ENCODE results near the gene NADK2.

NADK2 gene

DNA sequence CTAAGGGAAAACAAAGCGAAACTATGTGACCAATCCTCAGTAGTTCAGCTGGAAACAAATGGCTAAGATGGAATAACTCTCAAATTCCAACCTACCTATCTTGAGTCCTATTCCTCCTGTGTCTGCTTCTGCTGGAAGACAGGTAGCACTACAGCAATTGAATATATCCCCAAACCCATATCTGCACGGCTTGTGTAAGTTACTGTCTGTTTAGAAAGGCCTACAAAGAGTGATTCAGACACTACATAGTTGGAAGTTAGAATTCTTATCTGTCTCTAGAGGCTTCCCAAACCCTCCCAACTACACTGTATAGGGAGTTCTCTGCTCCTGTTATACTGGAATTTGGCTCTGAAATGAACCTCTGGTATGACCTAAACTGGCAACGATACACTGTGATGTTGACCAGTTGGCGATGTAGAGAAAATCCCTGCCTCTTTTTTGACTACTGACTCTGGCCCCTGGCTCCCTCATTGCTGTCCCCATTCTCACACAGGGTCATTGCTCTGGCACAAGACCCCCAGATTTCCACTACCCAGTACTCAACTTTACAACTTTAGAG is 22.6 kb upstream of the NADK2 start:
- no peak for DNase-seq
- Histone ChIP-seq H3K4me3 (ENCODE audit: control insufficient read depth in 1 of 7, extremely low read depth in 1 of 7, insufficient read depth in 4 of 7, low read depth in 2 of 7, low read length in 6 of 7) (no peak overlapping the region), H3K36me3 (ENCODE audit: control insufficient read depth in 4 of 4, insufficient read depth in 4 of 4, low read length in 3 of 4) (no peaks in the 10 kb centered on the region), H3K9me3 (ENCODE audit: control extremely low read depth in 1 of 5, control insufficient read depth in 4 of 5, insufficient read depth in 2 of 5, low read depth in 1 of 5, low read length in 4 of 5) (no peaks in the 10 kb centered on the region), H3K27ac (ENCODE audit: insufficient read depth in 1 of 2, low read depth in 1 of 2, low read length in 2 of 2, poor library complexity in 1 of 2, severe bottlenecking in 2 of 2) (no peak overlapping the region), H3K4me1 (ENCODE audit: control extremely low read depth in 1 of 4, control insufficient read depth in 4 of 4, insufficient read depth in 4 of 4, low read length in 3 of 4) (no peaks in the 10 kb centered on the region), H3K27me3 (replicated peaks in 2 of 5; ENCODE audit: control insufficient read depth in 4 of 5, insufficient read depth in 5 of 5, low read length in 4 of 5) (no peaks in the 10 kb centered on the region)
- ChIA-PET POLR2A (no interaction called here), CTCF (interaction anchor here (0.9 to 3.5 kb wide), 17 partner anchors 10 to 436 kb away, joined by 3 to 28 read pairs (median 7); partner anchors contain the start of gene NADK2)
- WGBS (ENCODE audit: insufficient coverage), result 94% methylated on average over 2 of the region's 4 CpGs

DNA sequence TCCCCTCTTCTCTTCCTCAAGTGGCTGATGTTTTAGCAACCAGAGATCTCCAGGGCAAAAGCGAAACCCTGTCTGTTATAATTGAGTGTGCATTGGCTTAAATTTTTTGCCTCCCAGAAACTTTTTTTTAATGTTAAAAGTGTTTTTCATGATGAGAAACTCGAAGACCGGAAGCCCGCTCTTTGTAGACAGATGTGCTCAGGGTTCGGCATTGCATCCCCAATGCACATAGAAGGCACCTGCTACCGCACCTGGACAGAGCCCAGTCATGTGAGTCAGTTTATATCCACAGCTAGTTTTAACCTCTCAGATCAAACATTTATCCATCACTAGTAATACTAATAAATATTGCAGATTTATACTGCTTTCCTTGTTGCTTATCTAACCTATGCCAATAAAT is 19.5 kb upstream of the NADK2 start:
- CTCF ChIA-PET, result interaction anchor here (1.2 to 2.5 kb wide), 5 partner anchors 11 to 439 kb away, joined by 3 to 13 read pairs (median 6); partner anchors contain the start of gene NADK2

DNA sequence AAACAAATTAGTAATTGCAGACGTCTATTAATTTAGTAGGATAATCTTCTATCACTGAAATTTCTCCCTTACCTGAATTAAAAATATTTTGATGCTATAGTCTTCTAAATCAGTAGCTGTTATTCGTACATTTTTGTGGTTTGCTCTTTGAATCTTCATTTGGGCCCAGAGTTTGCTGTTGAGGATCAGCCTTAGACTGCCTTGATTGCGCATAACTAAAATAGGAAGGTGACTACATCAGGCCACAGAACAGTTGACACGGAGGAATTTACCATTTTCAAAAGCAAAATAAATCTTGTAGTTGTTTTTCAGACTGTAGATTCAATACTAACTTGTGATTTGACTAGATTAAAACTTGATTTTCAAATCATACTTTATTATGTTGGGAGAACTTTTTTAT is 11.8 kb upstream of the NADK2 start:
- POLR2A ChIA-PET, result interaction anchor here (0.7 kb wide), 1 partner anchor 94 kb away, joined by 4 read pairs; no protein-coding TSS in a partner anchor
- no peaks in the 10 kb centered on the region for H3K9me3 ChIP-seq (ENCODE audit: control extremely low read depth in 1 of 5, control insufficient read depth in 4 of 5, insufficient read depth in 2 of 5, low read depth in 1 of 5, low read length in 4 of 5)
- CTCF ChIA-PET, result interaction anchor here (2.3 kb wide), 1 partner anchor 12 kb away, joined by 10 read pairs; the partner anchor contains the start of gene NADK2
- no peaks in the 10 kb centered on the region for H3K36me3 ChIP-seq (ENCODE audit: control insufficient read depth in 4 of 4, insufficient read depth in 4 of 4, low read length in 3 of 4)
- no peak for DNase-seq
- WGBS (ENCODE audit: insufficient coverage), result 100% methylated on average over 2 of the region's 4 CpGs
- H3K4me3 ChIP-seq (ENCODE audit: control insufficient read depth in 1 of 7, extremely low read depth in 1 of 7, insufficient read depth in 4 of 7, low read depth in 2 of 7, low read length in 6 of 7), result no peak overlapping the region
- H3K4me1 ChIP-seq (ENCODE audit: control extremely low read depth in 1 of 4, control insufficient read depth in 4 of 4, insufficient read depth in 4 of 4, low read length in 3 of 4), result no peaks in the 10 kb centered on the region
- H3K27me3 ChIP-seq (replicated peaks in 2 of 5; ENCODE audit: control insufficient read depth in 4 of 5, insufficient read depth in 5 of 5, low read length in 4 of 5), result no peaks in the 10 kb centered on the region
- H3K27ac ChIP-seq (ENCODE audit: insufficient read depth in 1 of 2, low read depth in 1 of 2, low read length in 2 of 2, poor library complexity in 1 of 2, severe bottlenecking in 2 of 2), result no peak overlapping the region

More for the DNA sequence above, 19.5 kb upstream of the NADK2 start:
- 98% methylated on average over 5 of the region's 6 CpGs for WGBS (ENCODE audit: insufficient coverage)
- Histone ChIP-seq H3K4me3 (ENCODE audit: control insufficient read depth in 1 of 7, extremely low read depth in 1 of 7, insufficient read depth in 4 of 7, low read depth in 2 of 7, low read length in 6 of 7) (no peak overlapping the region), H3K4me1 (ENCODE audit: control extremely low read depth in 1 of 4, control insufficient read depth in 4 of 4, insufficient read depth in 4 of 4, low read length in 3 of 4) (no peaks in the 10 kb centered on the region), H3K27ac (ENCODE audit: insufficient read depth in 1 of 2, low read depth in 1 of 2, low read length in 2 of 2, poor library complexity in 1 of 2, severe bottlenecking in 2 of 2) (no peak overlapping the region), H3K9me3 (ENCODE audit: control extremely low read depth in 1 of 5, control insufficient read depth in 4 of 5, insufficient read depth in 2 of 5, low read depth in 1 of 5, low read length in 4 of 5) (no peaks in the 10 kb centered on the region), H3K27me3 (replicated peaks in 2 of 5; ENCODE audit: control insufficient read depth in 4 of 5, insufficient read depth in 5 of 5, low read length in 4 of 5) (no peaks in the 10 kb centered on the region), H3K36me3 (ENCODE audit: control insufficient read depth in 4 of 4, insufficient read depth in 4 of 4, low read length in 3 of 4) (no peaks in the 10 kb centered on the region)
- no peak for DNase-seq
- POLR2A ChIA-PET, result no interaction called here

DNA sequence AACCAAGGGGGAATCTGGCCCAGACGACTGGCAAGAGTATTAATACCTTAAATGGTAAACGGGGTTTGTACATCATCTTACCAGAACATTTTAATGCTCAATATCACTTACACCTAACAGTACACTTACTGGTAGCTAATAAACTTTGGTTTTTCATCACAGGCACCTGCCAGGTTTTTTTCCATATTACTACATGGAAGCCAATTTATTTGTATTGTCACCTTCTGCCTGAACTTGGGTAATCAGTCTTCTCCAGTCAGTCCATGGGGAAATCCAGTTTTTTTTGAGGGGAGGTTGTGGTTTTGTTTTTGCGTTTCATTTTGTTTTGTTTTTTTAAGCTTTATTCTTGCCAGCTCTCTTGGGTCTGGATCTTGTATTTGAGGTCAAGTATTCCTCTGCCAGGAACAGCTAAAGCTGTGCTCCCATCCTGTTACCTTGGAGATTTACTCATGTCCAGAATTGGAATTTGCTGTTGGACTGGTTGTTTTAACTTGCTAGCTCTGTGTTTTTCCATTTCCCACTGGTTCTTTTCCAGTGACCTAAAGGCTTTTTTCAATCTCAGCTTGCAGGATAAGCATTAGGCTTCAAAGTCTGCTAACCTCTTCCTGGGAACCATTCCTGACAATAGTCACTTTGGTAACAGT is 11.1 kb upstream of the NADK2 start:
- no peak overlapping the region for H3K27ac ChIP-seq (ENCODE audit: insufficient read depth in 1 of 2, low read depth in 1 of 2, low read length in 2 of 2, poor library complexity in 1 of 2, severe bottlenecking in 2 of 2)
- H3K4me3 ChIP-seq (ENCODE audit: control insufficient read depth in 1 of 7, extremely low read depth in 1 of 7, insufficient read depth in 4 of 7, low read depth in 2 of 7, low read length in 6 of 7), result no peak overlapping the region
- ChIA-PET POLR2A (no interaction called here), CTCF (interaction anchor here (1.0 to 2.9 kb wide), 4 partner anchors 8 to 147 kb away, joined by 3 to 15 read pairs (median 8); partner anchors contain the start of gene NADK2)
- no peaks in the 10 kb centered on the region for H3K27me3 ChIP-seq (replicated peaks in 2 of 5; ENCODE audit: control insufficient read depth in 4 of 5, insufficient read depth in 5 of 5, low read length in 4 of 5)
- H3K4me1 ChIP-seq (ENCODE audit: control extremely low read depth in 1 of 4, control insufficient read depth in 4 of 4, insufficient read depth in 4 of 4, low read length in 3 of 4), result no peaks in the 10 kb centered on the region
- no peak for DNase-seq
- H3K36me3 ChIP-seq (ENCODE audit: control insufficient read depth in 4 of 4, insufficient read depth in 4 of 4, low read length in 3 of 4), result no peaks in the 10 kb centered on the region
- WGBS (ENCODE audit: insufficient coverage), result 50% methylated on average over 2 of the region's 3 CpGs
- no peaks in the 10 kb centered on the region for H3K9me3 ChIP-seq (ENCODE audit: control extremely low read depth in 1 of 5, control insufficient read depth in 4 of 5, insufficient read depth in 2 of 5, low read depth in 1 of 5, low read length in 4 of 5)

DNA sequence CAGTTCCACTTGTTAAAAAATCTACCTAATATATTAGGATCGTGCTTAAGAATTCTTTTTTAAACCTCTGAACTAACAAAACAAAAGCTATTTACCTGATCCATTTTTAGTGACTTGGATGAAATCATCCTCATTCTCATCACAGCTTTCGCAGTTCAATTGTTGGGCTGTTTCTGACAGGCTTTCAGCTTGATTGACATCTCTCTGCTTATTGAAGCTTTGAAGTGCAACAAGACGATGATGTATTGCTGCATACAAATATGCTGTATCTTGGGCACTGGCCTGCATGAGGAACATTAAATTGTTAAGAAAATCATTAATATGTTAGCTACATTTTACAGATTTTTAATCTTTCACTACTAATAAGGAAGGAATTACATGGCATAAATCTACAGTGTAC is 9.5 kb upstream of the NADK2 start:
- H3K27ac ChIP-seq (ENCODE audit: insufficient read depth in 1 of 2, low read depth in 1 of 2, low read length in 2 of 2, poor library complexity in 1 of 2, severe bottlenecking in 2 of 2), result no peak overlapping the region
- no peak for DNase-seq
- no peaks in the 10 kb centered on the region for H3K36me3 ChIP-seq (ENCODE audit: control insufficient read depth in 4 of 4, insufficient read depth in 4 of 4, low read length in 3 of 4)
- H3K27me3 ChIP-seq (replicated peaks in 2 of 5; ENCODE audit: control insufficient read depth in 4 of 5, insufficient read depth in 5 of 5, low read length in 4 of 5), result no peaks in the 10 kb centered on the region
- ChIA-PET CTCF (interaction anchor here (1.0 to 2.9 kb wide), 2 partner anchors 14 to 54 kb away, joined by 3 to 15 read pairs; no protein-coding TSS in a partner anchor), POLR2A (no interaction called here)
- no peaks in the 10 kb centered on the region for H3K9me3 ChIP-seq (ENCODE audit: control extremely low read depth in 1 of 5, control insufficient read depth in 4 of 5, insufficient read depth in 2 of 5, low read depth in 1 of 5, low read length in 4 of 5)
- H3K4me3 ChIP-seq (ENCODE audit: control insufficient read depth in 1 of 7, extremely low read depth in 1 of 7, insufficient read depth in 4 of 7, low read depth in 2 of 7, low read length in 6 of 7), result no peak overlapping the region
- WGBS (ENCODE audit: insufficient coverage), result 100% methylated on average over 1 of the region's 3 CpGs
- H3K4me1 ChIP-seq (ENCODE audit: control extremely low read depth in 1 of 4, control insufficient read depth in 4 of 4, insufficient read depth in 4 of 4, low read length in 3 of 4), result no peaks in the 10 kb centered on the region

DNA sequence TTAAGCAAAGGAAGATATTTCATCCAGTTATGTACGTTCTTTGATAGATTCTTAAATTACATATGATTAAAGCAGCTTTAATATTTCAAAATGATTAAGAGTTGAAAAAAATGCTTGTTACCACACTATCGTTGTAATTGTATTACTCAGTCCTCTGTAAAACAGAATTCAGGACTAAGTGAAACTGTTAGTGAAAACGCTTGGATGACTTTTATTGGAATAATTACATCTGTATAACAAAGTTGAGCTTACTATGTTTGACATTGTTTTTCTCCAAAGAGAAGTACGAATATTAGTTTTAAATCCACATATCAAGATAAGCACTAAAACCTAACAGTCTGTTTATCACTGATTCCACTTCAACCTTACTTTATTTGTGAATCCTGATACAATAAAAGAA is 8.7 kb upstream of the NADK2 start:
- H3K27me3 ChIP-seq (replicated peaks in 2 of 5; ENCODE audit: control insufficient read depth in 4 of 5, insufficient read depth in 5 of 5, low read length in 4 of 5), result no peaks in the 10 kb centered on the region
- DNase-seq, result no peak
- no peak overlapping the region for H3K4me3 ChIP-seq (ENCODE audit: control insufficient read depth in 1 of 7, extremely low read depth in 1 of 7, insufficient read depth in 4 of 7, low read depth in 2 of 7, low read length in 6 of 7)
- H3K4me1 ChIP-seq (ENCODE audit: control extremely low read depth in 1 of 4, control insufficient read depth in 4 of 4, insufficient read depth in 4 of 4, low read length in 3 of 4), result no peaks in the 10 kb centered on the region
- no peaks in the 10 kb centered on the region for H3K9me3 ChIP-seq (ENCODE audit: control extremely low read depth in 1 of 5, control insufficient read depth in 4 of 5, insufficient read depth in 2 of 5, low read depth in 1 of 5, low read length in 4 of 5)
- H3K27ac ChIP-seq (ENCODE audit: insufficient read depth in 1 of 2, low read depth in 1 of 2, low read length in 2 of 2, poor library complexity in 1 of 2, severe bottlenecking in 2 of 2), result no peak overlapping the region
- POLR2A ChIA-PET, result no interaction called here
- H3K36me3 ChIP-seq (ENCODE audit: control insufficient read depth in 4 of 4, insufficient read depth in 4 of 4, low read length in 3 of 4), result no peaks in the 10 kb centered on the region
- CTCF ChIA-PET, result interaction anchor here (0.8 to 2.9 kb wide), 4 partner anchors 11 to 55 kb away, joined by 3 to 15 read pairs (median 3); no protein-coding TSS in a partner anchor
- WGBS (ENCODE audit: insufficient coverage), result no CpG with 5 or more reads among the region's 4 CpGs

Data from common myeloid progenitor, CD34-positive (primary cell).